Measurements from ENCODE around the gene CCDC146. TPM values are rescaled to one million over a fixed set of nuclear protein-coding genes. Genes with fewer than 3 reads are reported as not detected.

CCDC146 gene
- total RNA-seq, 1 experiment from 2014 or later: 1.1 TPM

DNA sequence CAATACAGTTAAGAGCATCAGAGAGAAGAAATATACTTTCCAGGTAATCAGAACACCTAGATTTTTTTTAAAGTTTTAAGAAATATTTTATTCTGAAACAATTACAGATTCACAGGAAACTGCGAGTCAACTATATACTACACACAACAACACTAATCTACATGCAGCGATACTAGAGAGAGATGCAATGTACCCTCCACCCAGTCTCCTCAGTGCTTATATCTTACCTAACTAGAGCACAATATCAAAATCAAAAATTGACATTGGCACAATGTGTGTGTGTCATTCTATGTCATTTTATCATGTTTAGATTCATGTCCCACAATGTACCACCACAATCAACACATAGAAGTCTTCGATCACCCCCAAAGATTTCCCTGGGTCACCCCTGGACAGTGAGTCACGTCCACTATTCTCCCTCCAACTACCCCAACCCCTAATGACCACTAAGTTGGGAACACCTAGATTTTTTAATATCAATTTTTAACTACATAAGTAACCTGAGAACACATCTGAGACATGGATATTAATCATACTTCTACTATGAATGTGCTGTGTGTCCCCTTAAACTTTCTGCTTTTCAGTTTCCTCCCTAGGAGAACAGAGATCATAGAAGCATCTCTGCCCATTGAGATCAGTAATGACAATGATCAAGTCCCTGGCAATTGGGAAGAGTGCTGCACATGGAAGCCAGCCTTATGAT is 207.2 kb downstream of the CCDC146 start (continued):
- TF ChIP-seq, protein P1, sequence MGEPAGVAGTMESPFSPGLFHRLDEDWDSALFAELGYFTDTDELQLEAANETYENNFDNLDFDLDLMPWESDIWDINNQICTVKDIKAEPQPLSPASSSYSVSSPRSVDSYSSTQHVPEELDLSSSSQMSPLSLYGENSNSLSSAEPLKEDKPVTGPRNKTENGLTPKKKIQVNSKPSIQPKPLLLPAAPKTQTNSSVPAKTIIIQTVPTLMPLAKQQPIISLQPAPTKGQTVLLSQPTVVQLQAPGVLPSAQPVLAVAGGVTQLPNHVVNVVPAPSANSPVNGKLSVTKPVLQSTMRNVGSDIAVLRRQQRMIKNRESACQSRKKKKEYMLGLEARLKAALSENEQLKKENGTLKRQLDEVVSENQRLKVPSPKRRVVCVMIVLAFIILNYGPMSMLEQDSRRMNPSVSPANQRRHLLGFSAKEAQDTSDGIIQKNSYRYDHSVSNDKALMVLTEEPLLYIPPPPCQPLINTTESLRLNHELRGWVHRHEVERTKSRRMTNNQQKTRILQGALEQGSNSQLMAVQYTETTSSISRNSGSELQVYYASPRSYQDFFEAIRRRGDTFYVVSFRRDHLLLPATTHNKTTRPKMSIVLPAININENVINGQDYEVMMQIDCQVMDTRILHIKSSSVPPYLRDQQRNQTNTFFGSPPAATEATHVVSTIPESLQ (CRISPR knock-in tag; IDR thresholded peaks at IDR 0.05): no peak
- TF ChIP-seq, protein P2, sequence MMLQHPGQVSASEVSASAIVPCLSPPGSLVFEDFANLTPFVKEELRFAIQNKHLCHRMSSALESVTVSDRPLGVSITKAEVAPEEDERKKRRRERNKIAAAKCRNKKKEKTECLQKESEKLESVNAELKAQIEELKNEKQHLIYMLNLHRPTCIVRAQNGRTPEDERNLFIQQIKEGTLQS (CRISPR knock-in tag; conservative IDR thresholded peaks at IDR 0.05): no peak
- no peak for TF ChIP-seq NFE2L1 (CRISPR knock-in tag; IDR thresholded peaks at IDR 0.05)

DNA sequence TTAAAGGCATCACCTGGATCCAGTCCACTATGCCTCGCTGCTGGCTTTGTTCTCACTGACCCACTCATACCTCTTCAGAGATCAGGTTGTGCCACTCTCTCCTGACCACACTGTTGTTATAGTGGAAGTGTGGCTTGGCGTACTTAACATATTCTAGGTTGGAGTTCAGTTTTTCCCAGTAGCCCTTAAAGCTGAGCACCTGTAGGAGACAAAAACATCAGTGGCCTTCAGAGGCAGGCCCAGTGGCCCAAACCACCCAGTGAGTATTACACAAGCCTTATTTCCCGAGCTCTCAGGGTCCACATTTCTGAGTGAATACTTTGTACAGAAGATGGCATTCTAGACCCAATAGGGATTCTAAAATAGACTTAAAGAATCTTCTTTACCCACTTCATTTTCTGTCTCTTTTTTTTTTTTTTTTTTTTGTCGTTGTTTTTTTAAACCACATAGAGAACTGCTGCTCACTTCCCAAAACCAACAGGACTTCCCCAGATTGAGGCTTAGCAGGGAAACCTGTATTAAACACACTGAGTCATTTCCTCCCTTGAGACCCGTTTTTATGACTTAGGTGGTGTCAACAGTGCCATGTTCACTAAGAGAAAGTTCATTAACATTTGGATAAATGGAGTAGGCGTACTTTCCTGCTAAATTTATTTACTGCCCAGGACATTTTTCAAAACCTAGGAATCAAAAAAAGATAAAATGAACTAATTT is 207.9 kb downstream of the CCDC146 start:
- Mint-ChIP-seq H3K4me1 (peaks cover 11% of the 10 kb centered on the region), H3K9me3 (no peaks in the 10 kb centered on the region), H3K27me3 (ENCODE audit: low read depth) (no peaks in the 10 kb centered on the region), H3K36me3 (no peaks in the 10 kb centered on the region), H3K27ac (no peak overlapping the region), H3K4me3 (no peak overlapping the region)
- ChIA-PET CTCF (interaction anchor here (0.9 kb wide), 1 partner anchor 208 kb away, joined by 3 read pairs; the partner anchor contains the start of gene CCDC146), POLR2A (no interaction called here)
- DNase-seq (ENCODE audit: low spot score) (no peak), ATAC-seq (no peak)
- TF ChIP-seq NFYB (CRISPR knock-in tag; conservative IDR thresholded peaks at IDR 0.05; ENCODE audit: low read depth) (no peak), TCF7 (CRISPR knock-in tag; IDR thresholded peaks at IDR 0.05; ENCODE audit: low read depth) (no peak), CREB1 (CRISPR knock-in tag; IDR thresholded peaks at IDR 0.05) (no peak), SP1 (CRISPR knock-in tag; conservative IDR thresholded peaks at IDR 0.05) (no peak), ZNF396 (CRISPR knock-in tag; IDR thresholded peaks at IDR 0.05; ENCODE audit: borderline replicate concordance) (no peak), SMAD4 (CRISPR knock-in tag; IDR thresholded peaks at IDR 0.05) (no peak)
- TF ChIP-seq, protein P3, sequence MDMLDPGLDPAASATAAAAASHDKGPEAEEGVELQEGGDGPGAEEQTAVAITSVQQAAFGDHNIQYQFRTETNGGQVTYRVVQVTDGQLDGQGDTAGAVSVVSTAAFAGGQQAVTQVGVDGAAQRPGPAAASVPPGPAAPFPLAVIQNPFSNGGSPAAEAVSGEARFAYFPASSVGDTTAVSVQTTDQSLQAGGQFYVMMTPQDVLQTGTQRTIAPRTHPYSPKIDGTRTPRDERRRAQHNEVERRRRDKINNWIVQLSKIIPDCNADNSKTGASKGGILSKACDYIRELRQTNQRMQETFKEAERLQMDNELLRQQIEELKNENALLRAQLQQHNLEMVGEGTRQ (CRISPR knock-in tag; IDR thresholded peaks at IDR 0.05): no peak
- TF ChIP-seq, protein P4, sequence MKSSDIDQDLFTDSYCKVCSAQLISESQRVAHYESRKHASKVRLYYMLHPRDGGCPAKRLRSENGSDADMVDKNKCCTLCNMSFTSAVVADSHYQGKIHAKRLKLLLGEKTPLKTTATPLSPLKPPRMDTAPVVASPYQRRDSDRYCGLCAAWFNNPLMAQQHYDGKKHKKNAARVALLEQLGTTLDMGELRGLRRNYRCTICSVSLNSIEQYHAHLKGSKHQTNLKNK (CRISPR knock-in tag; IDR thresholded peaks at IDR 0.05): no peak
- TF ChIP-seq, protein P5, sequence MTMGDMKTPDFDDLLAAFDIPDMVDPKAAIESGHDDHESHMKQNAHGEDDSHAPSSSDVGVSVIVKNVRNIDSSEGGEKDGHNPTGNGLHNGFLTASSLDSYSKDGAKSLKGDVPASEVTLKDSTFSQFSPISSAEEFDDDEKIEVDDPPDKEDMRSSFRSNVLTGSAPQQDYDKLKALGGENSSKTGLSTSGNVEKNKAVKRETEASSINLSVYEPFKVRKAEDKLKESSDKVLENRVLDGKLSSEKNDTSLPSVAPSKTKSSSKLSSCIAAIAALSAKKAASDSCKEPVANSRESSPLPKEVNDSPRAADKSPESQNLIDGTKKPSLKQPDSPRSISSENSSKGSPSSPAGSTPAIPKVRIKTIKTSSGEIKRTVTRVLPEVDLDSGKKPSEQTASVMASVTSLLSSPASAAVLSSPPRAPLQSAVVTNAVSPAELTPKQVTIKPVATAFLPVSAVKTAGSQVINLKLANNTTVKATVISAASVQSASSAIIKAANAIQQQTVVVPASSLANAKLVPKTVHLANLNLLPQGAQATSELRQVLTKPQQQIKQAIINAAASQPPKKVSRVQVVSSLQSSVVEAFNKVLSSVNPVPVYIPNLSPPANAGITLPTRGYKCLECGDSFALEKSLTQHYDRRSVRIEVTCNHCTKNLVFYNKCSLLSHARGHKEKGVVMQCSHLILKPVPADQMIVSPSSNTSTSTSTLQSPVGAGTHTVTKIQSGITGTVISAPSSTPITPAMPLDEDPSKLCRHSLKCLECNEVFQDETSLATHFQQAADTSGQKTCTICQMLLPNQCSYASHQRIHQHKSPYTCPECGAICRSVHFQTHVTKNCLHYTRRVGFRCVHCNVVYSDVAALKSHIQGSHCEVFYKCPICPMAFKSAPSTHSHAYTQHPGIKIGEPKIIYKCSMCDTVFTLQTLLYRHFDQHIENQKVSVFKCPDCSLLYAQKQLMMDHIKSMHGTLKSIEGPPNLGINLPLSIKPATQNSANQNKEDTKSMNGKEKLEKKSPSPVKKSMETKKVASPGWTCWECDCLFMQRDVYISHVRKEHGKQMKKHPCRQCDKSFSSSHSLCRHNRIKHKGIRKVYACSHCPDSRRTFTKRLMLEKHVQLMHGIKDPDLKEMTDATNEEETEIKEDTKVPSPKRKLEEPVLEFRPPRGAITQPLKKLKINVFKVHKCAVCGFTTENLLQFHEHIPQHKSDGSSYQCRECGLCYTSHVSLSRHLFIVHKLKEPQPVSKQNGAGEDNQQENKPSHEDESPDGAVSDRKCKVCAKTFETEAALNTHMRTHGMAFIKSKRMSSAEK (CRISPR knock-in tag; IDR thresholded peaks at IDR 0.05; ENCODE audit: borderline replicate concordance): no peak

DNA sequence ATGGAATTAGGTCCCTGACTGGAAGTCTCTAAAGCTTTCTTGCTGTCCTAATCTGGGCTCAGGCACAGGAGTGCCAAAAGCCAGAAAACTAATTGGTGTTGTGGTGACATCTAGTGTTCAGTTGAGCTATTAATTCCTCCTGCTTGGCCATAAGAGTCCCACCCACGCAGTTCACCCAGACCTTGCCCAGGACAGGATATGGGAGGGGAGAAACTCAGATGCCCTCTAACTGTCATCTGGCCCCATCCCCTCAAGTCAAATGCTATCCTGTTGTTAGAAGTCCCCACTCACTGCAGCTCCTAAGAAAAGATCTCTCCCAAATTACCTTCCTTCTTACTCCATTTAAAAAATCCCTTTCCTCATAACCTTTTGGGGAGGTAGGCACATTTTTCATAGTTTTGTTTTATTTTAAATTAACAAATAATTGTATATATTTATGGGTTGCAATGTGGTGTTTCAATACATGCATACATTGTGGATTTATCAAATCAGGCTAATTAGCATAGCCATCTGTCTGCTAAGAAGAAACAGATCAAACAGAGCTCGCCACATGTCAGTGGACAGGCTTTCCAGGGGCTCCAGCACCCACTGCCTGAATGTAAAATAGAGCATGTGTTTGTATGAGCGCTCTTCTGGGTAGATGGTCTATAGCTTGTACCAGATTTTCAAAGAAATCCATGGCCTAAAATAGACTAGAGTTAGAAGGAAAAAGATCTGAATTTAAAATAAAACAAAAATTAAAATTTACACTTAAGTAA is 209.7 kb downstream of the CCDC146 start:
- peak; percentile 29 for DNase-seq (ENCODE audit: low spot score)
- Mint-ChIP-seq H3K27me3 (ENCODE audit: low read depth) (no peaks in the 10 kb centered on the region), H3K4me1 (peaks cover 8% of the 10 kb centered on the region), H3K9me3 (no peaks in the 10 kb centered on the region), H3K36me3 (no peaks in the 10 kb centered on the region), H3K27ac (no peak overlapping the region), H3K4me3 (no peak overlapping the region)
- ChIA-PET CTCF (interaction anchor here (0.5 to 1.6 kb wide), 27 partner anchors 9 to 406 kb away, joined by 3 to 42 read pairs (median 4); partner anchors contain the start of genes CCDC146 and FGL2), POLR2A (no interaction called here)
- peak; percentile 98 for ATAC-seq
- TF ChIP-seq, protein P6, sequence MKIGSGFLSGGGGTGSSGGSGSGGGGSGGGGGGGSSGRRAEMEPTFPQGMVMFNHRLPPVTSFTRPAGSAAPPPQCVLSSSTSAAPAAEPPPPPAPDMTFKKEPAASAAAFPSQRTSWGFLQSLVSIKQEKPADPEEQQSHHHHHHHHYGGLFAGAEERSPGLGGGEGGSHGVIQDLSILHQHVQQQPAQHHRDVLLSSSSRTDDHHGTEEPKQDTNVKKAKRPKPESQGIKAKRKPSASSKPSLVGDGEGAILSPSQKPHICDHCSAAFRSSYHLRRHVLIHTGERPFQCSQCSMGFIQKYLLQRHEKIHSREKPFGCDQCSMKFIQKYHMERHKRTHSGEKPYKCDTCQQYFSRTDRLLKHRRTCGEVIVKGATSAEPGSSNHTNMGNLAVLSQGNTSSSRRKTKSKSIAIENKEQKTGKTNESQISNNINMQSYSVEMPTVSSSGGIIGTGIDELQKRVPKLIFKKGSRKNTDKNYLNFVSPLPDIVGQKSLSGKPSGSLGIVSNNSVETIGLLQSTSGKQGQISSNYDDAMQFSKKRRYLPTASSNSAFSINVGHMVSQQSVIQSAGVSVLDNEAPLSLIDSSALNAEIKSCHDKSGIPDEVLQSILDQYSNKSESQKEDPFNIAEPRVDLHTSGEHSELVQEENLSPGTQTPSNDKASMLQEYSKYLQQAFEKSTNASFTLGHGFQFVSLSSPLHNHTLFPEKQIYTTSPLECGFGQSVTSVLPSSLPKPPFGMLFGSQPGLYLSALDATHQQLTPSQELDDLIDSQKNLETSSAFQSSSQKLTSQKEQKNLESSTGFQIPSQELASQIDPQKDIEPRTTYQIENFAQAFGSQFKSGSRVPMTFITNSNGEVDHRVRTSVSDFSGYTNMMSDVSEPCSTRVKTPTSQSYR (CRISPR knock-in tag; IDR thresholded peaks at IDR 0.05): no peak
- TF ChIP-seq, protein P7, sequence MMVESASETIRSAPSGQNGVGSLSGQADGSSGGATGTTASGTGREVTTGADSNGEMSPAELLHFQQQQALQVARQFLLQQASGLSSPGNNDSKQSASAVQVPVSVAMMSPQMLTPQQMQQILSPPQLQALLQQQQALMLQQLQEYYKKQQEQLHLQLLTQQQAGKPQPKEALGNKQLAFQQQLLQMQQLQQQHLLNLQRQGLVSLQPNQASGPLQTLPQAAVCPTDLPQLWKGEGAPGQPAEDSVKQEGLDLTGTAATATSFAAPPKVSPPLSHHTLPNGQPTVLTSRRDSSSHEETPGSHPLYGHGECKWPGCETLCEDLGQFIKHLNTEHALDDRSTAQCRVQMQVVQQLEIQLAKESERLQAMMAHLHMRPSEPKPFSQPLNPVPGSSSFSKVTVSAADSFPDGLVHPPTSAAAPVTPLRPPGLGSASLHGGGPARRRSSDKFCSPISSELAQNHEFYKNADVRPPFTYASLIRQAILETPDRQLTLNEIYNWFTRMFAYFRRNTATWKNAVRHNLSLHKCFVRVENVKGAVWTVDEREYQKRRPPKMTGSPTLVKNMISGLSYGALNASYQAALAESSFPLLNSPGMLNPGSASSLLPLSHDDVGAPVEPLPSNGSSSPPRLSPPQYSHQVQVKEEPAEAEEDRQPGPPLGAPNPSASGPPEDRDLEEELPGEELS (CRISPR knock-in tag; IDR thresholded peaks at IDR 0.05): no peak
- TF ChIP-seq HMGA2 (CRISPR knock-in tag; IDR thresholded peaks at IDR 0.05): no peak
- TF ChIP-seq CREM (CRISPR knock-in tag; IDR thresholded peaks at IDR 0.05): no peak
- no peak for TF ChIP-seq FOXP1 (CRISPR knock-in tag; IDR thresholded peaks at IDR 0.05; ENCODE audit: borderline replicate concordance)
- TF ChIP-seq SMAD4 (CRISPR knock-in tag; IDR thresholded peaks at IDR 0.05): no peak

Data from WTC11 (cell line).